Neural cell (in vitro differentiated cells): ENCODE data around the gene BICDL1. TPM values are rescaled to one million over a fixed set of nuclear protein-coding genes. Genes with fewer than 3 reads are reported as not detected.

Source experiments
- H2AFZ ChIP-seq: fragments of 200-600, 300-800 bp; sonication (generic), shearing (Covaris generic); 2 replicates; pipeline ENCODE4 v1.6.0; 2014; ENCODE audit warnings: low read depth, mild to moderate bottlenecking, antibody characterized with exemption, low read length, moderate library complexity
- H3F3A ChIP-seq: fragments of 200-600 bp; shearing (Covaris generic); 2 replicates; pipeline ENCODE4 v1.6.1; 2016; ENCODE audit warnings: mild to moderate bottlenecking, moderate library complexity, mixed read lengths, antibody characterized with exemption, low read length; ENCODE audit not compliant: insufficient read depth, poor library complexity, severe bottlenecking
- H3K27ac ChIP-seq: fragments of 200-600, 300-800 bp; sonication (generic), shearing (Covaris generic); 2 replicates; pipeline ENCODE4 v1.5.1; 2014; ENCODE audit warnings: mild to moderate bottlenecking, low read length, moderate library complexity
- H3K27me3 ChIP-seq: fragments of 300-800, 200-600 bp; sonication (generic), shearing (Covaris generic); 2 replicates; pipeline ENCODE4 v1.6.0; 2014; ENCODE audit warnings: mild to moderate bottlenecking, low read depth, low read length, moderate library complexity; ENCODE audit not compliant: insufficient read depth
- H3K36me3 ChIP-seq: fragments of 300-800, 200-600 bp; sonication (generic), shearing (Covaris generic); 2 replicates; pipeline ENCODE4 v1.5.1; 2014; ENCODE audit warnings: mild to moderate bottlenecking, antibody characterized with exemption, low read length, moderate library complexity; ENCODE audit not compliant: insufficient read depth
- H3K4me2 ChIP-seq: fragments of 300-800, 200-600 bp; sonication (generic), shearing (Covaris generic); 2 replicates; pipeline ENCODE4 v1.6.0; 2014; ENCODE audit warnings: mild to moderate bottlenecking, low read length
- H3K4me3 ChIP-seq: fragments of 300-800, 200-600 bp; sonication (generic), shearing (Covaris generic); 2 replicates; pipeline ENCODE4 v1.5.1; 2014; ENCODE audit warnings: mild to moderate bottlenecking, low read length, moderate library complexity
- H3K79me2 ChIP-seq: fragments of 200-600 bp; shearing (Covaris generic); replicated peaks from 2 replicates; pipeline ENCODE4 v1.6.0; 2014; ENCODE audit warnings: mild to moderate bottlenecking, low read length, moderate library complexity; ENCODE audit not compliant: insufficient read depth
- H3K9ac ChIP-seq: fragments of 300-800, 200-600 bp; sonication (generic), shearing (Covaris generic); 2 replicates; pipeline ENCODE4 v1.6.1; 2016; ENCODE audit warnings: mild to moderate bottlenecking, low read length, mixed read lengths
- H3K9me2 ChIP-seq: fragments of 200-600 bp; shearing (Covaris generic); 2 replicates; pipeline ENCODE4 v1.6.1; 2016; ENCODE audit warnings: mild to moderate bottlenecking, low read length, mixed read lengths; ENCODE audit not compliant: insufficient read depth
- H3K9me3 ChIP-seq: fragments of 200-600, 300-800 bp; sonication (generic), shearing (Covaris generic); 2 replicates; pipeline ENCODE4 v1.6.1; 2016; ENCODE audit warnings: mild to moderate bottlenecking, mixed run types, low read length, moderate library complexity, mixed read lengths
- H4K20me1 ChIP-seq: fragments of 200-600 bp; shearing (Covaris generic); 2 replicates; pipeline ENCODE4 v1.6.1; 2016; ENCODE audit warnings: mild to moderate bottlenecking, mixed run types; ENCODE audit not compliant: insufficient read depth
- CTCF ChIP-seq: fragments of 450-650 bp; IDR thresholded peaks from 2 replicates; pipeline ENCODE4 v1.5.1; 2014; ENCODE audit warnings: antibody characterized with exemption, mild to moderate bottlenecking, moderate library complexity; ENCODE audit not compliant: poor library complexity, severe bottlenecking
- EP300 ChIP-seq: fragments of 450-650 bp; conservative IDR thresholded peaks from 2 replicates; pipeline ENCODE4 v1.6.1; 2014; ENCODE audit warnings: antibody characterized with exemption, mild to moderate bottlenecking, moderate library complexity; ENCODE audit not compliant: poor library complexity, severe bottlenecking
- EZH2 ChIP-seq: fragments of 200-600, 300-800 bp; shearing (Covaris generic), sonication (generic); IDR thresholded peaks from 2 replicates; pipeline ENCODE4 v1.6.1; 2014; ENCODE audit warnings: antibody characterized with exemption, low read length, borderline replicate concordance, mild to moderate bottlenecking; ENCODE audit not compliant: insufficient read depth, poor library complexity, severe bottlenecking
- MXI1 ChIP-seq: fragments of 450-650 bp; conservative IDR thresholded peaks from 2 replicates; pipeline ENCODE4 v1.6.1; 2014; ENCODE audit warnings: antibody characterized with exemption, mild to moderate bottlenecking; ENCODE audit not compliant: poor library complexity, severe bottlenecking
- POLR2AphosphoS5 ChIP-seq: IDR thresholded peaks from 2 replicates; pipeline ENCODE4 v1.6.1; 2012
- RAD21 ChIP-seq: fragments of 450-650 bp; conservative IDR thresholded peaks from 2 replicates; pipeline ENCODE4 v1.6.1; 2014; ENCODE audit warnings: antibody characterized with exemption, mild to moderate bottlenecking, moderate library complexity
- REST ChIP-seq: IDR thresholded peaks from 2 replicates; pipeline ENCODE4 v1.6.1; 2012; ENCODE audit warnings: borderline replicate concordance
- SMC3 ChIP-seq: fragments of 450-650 bp; conservative IDR thresholded peaks from 2 replicates; pipeline ENCODE4 v1.6.1; 2014; ENCODE audit warnings: antibody characterized with exemption, mild to moderate bottlenecking, moderate library complexity; ENCODE audit not compliant: poor library complexity
- TAF1 ChIP-seq: IDR thresholded peaks from 2 replicates; pipeline ENCODE4 v1.6.1; 2012; ENCODE audit warnings: low read depth
- polyA plus RNA-seq: library from polyadenylated mRNA; depleted of rRNA; stranded (reverse); fragments of >200 nt; gene quantifications from 2 replicates; pipeline ENCODE4 v1.2.3, GENCODE V29; 2014

Gene BICDL1
- polyA plus RNA-seq, 1 donor from 2014 or later: 136 TPM

- peak overlapping the region; percentile 55 for H3K9ac ChIP-seq
- no peaks in the 10 kb centered on the region for H3K27me3 ChIP-seq
- H3K27ac ChIP-seq: peak overlapping the region; percentile 61
- no peak overlapping the region for H3K4me2 ChIP-seq
- H3K79me2 ChIP-seq: no peaks in the 10 kb centered on the region
- peaks cover 5% of the 10 kb centered on the region for H3K36me3 ChIP-seq
- no peak overlapping the region for H3K4me3 ChIP-seq
- H4K20me1 ChIP-seq: peaks cover 3% of the 10 kb centered on the region
- H3F3A ChIP-seq: no peaks in the 10 kb centered on the region
- TF ChIP-seq REST: no peak
- no peak for TF ChIP-seq CTCF
- no peak for TF ChIP-seq MXI1
- TF ChIP-seq POLR2AphosphoS5: no peak
- no peak for TF ChIP-seq EP300
- TF ChIP-seq RAD21: no peak
- no peak for TF ChIP-seq SMC3
- no peak overlapping the region for H2AFZ ChIP-seq
- H3K9me3 ChIP-seq: no peaks in the 10 kb centered on the region
- H3K9me2 ChIP-seq: no peaks in the 10 kb centered on the region
Observed at GRCh38 chr12:120092551-120093335, 103.7 kb downstream of the BICDL1 start.

GRCh38 chr12:120093336-120093591 lies 104.2 kb downstream of the BICDL1 start:
- peak overlapping the region; percentile 48 for H3K4me3 ChIP-seq
- peak overlapping the region; percentile 61 for H3K27ac ChIP-seq
- H3K9ac ChIP-seq: peak overlapping the region; percentile 55
- H3K36me3 ChIP-seq: peaks cover 5% of the 10 kb centered on the region
- no peaks in the 10 kb centered on the region for H3K9me3 ChIP-seq
- H3K9me2 ChIP-seq: no peaks in the 10 kb centered on the region
- no peak overlapping the region for H3K4me2 ChIP-seq
- no peaks in the 10 kb centered on the region for H3K27me3 ChIP-seq
- H4K20me1 ChIP-seq: peaks cover 3% of the 10 kb centered on the region
- H2AFZ ChIP-seq: no peak overlapping the region
- no peak for TF ChIP-seq POLR2AphosphoS5
- no peak for TF ChIP-seq SMC3
- TF ChIP-seq RAD21: no peak
- no peak for TF ChIP-seq REST
- no peak for TF ChIP-seq EZH2
- no peak for TF ChIP-seq TAF1
- no peak for TF ChIP-seq EP300
- no peak for TF ChIP-seq MXI1
- TF ChIP-seq CTCF: no peak
- H3F3A ChIP-seq: no peaks in the 10 kb centered on the region
- H3K79me2 ChIP-seq: no peaks in the 10 kb centered on the region
